Measurements from ENCODE around the gene REX1BD. TPM values are rescaled to one million over a fixed set of nuclear protein-coding genes. Genes with fewer than 3 reads are reported as not detected.
A peak's percentile ranks its signal among the peaks of the same experiment; 100 is the strongest.

Gene REX1BD
- total and polyA plus RNA-seq, 2 of the 8 experiments (the other 6 are each of a cell fraction or from before 2014, with no cell fraction given): 56.8 to 62.7 TPM

DNA sequence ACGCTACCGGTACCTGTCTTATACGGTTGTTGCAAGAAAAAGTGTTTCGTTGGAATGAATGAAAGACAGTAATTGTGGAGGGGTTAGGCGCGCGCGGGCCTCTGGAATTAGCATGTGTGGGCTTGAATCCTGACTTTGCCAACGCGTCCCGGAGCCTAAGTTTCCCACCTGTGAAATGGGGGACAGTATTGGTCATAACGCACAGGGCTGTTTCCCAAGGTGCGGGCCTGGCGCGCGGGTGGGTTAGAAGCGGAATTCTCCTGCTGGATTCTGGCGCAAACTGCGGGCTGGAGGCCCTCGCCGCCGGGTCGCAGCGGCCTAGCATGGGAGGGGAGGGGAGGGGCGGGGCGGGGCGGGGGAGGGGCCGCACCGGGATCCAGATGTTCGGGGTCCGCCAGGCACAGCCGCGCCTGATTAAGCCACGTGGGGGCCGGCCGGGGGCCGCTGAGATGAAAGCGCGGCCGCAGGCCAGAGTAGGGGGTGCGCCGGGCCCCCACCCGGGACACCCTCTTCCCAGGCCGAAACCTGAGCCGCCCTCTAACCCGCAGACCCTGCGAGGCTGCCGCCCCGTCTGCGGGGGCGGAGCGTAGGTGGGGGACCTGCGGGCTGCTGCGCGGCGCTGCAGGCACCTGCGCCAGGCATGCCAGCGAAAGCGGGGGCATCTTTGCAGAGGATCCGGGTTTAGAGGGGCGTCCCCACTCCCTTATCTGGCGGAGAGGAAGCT is 22.9 kb downstream of the REX1BD start:
- 2% methylated on average over 26 of the region's 62 CpGs; no CpG with 5 or more reads in 1 of the 2 experiments for WGBS, 2 experiments (ENCODE audit: extremely low coverage in 1 of 2, insufficient coverage in 1 of 2, insufficient read length in 1 of 2, insufficient replicate concordance in 2 of 2, low coverage in 1 of 2, low lambda C conversion rate in 2 of 2, missing lambda C conversion rate in 1 of 2)
- Histone ChIP-seq H3K36me3 (ENCODE audit: control insufficient read depth in 2 of 4, insufficient read depth in 4 of 4, low read length in 3 of 4) (peaks cover 0 to 8% (median 0%) of the 10 kb centered on the region in 4 experiments; a peak in 1 of 8 replicates), H2AFZ (ENCODE audit: low read length) (no peak overlapping the region), H3K23me2 (ENCODE audit: low read depth, low read length) (peaks cover 23% of the 10 kb centered on the region), H3K4ac (replicated peaks; ENCODE audit: insufficient read length, low read depth, low read length) (no peak overlapping the region), H2BK5ac (ENCODE audit: low read depth, low read length) (peak overlapping the region; percentile 27; the same call in 1 of the 2 replicates), H3K27ac (ENCODE audit: low read depth, low read length) (no peak overlapping the region), H4K91ac (replicated peaks; ENCODE audit: insufficient read length, low read length) (peak overlapping the region; percentile 25), H3K56ac (replicated peaks; ENCODE audit: insufficient read length, low read depth, low read length) (no peak overlapping the region), H2BK120ac (replicated peaks; ENCODE audit: low read depth, low read length) (no peak overlapping the region), H3K79me1 (ENCODE audit: low read depth, low read length) (no peaks in the 10 kb centered on the region), H3K9me3 (ENCODE audit: insufficient read depth in 2 of 2, low read depth in 1 of 2, low read length in 1 of 2) (no peaks in the 10 kb centered on the region), H3K79me2 (ENCODE audit: control insufficient read depth in 1 of 2, insufficient read depth in 2 of 2, low read length in 2 of 2) (no peaks in the 10 kb centered on the region), H3K4me1 (replicated peaks in 1 of 4; ENCODE audit: control insufficient read depth in 3 of 4, insufficient read depth in 4 of 4, low read length in 3 of 4) (peaks cover 28 to 52% (median 35%) of the 10 kb centered on the region in 4 experiments), H2BK12ac (ENCODE audit: low read depth, low read length) (peak overlapping the region; percentile 97; the same call in 1 of the 2 replicates), H3K9ac (replicated peaks in 1 of 4; ENCODE audit: extremely low read depth in 1 of 4, low read depth in 3 of 4, low read length in 3 of 4) (no peak overlapping the region), H2AK5ac (ENCODE audit: low read depth, low read length) (no peak overlapping the region), H2BK20ac (ENCODE audit: low read length) (no peak overlapping the region), H3K14ac (ENCODE audit: insufficient read length) (no peak overlapping the region), H3K18ac (ENCODE audit: extremely low read depth, low read length) (peak overlapping the region; percentile 90), H4K5ac (ENCODE audit: insufficient read length, low read depth, low read length) (peak overlapping the region; percentile 19), H3K23ac (ENCODE audit: insufficient read length) (no peak overlapping the region), H3K4me2 (ENCODE audit: insufficient read depth in 1 of 2, low read depth in 2 of 2, low read length in 2 of 2) (peak overlapping the region; percentile 95 to 96), H2BK15ac (ENCODE audit: low read length) (peak overlapping the region; percentile 81; the same call in 1 of the 2 replicates), H3K4me3 (ENCODE audit: extremely low read depth in 1 of 4, insufficient read depth in 2 of 4, low read depth in 3 of 4, low read length in 4 of 4) (peak overlapping the region; percentile 39 to 75 (median 49)), H4K20me1 (replicated peaks in 1 of 2; ENCODE audit: control insufficient read depth in 1 of 2, insufficient read depth in 2 of 2, low read length in 2 of 2) (peaks cover 0 to 15% of the 10 kb centered on the region in 2 experiments), H4K8ac (ENCODE audit: extremely low read depth, insufficient read depth, low read length) (peak overlapping the region; percentile 45), H3K27me3 (replicated peaks in 1 of 4; ENCODE audit: control insufficient read depth in 3 of 4, extremely low read depth in 1 of 4, insufficient read depth in 3 of 4, low read length in 3 of 4) (peaks cover 68 to 86% (median 83%) of the 10 kb centered on the region in 4 experiments)
- FAIRE-seq (no peak), DNase-seq (ENCODE audit: low read depth in 1 of 2, low spot score in 2 of 2) (peak in 1 of 2 experiments; percentile 81)
- ChIA-PET CTCF (ENCODE audit: partially characterized antibody) (interaction anchor here (0.9 to 1.6 kb wide), 3 partner anchors 10 to 62 kb away, joined by 5 read pairs; no protein-coding TSS in a partner anchor), POLR2A (ENCODE audit: partially characterized antibody) (interaction anchor here (0.6 to 2.9 kb wide), 4 partner anchors 10 to 34 kb away, joined by 3 to 21 read pairs (median 4); no protein-coding TSS in a partner anchor)
- TF ChIP-seq SIN3A (conservative IDR thresholded peaks at IDR 0.05 in 1 of 2, IDR thresholded peaks at IDR 0.05 in 1 of 2; ENCODE audit: low read depth in 1 of 2, low read length in 2 of 2): no peak; a peak in 1 of 4 replicates
- peak; percentile 93; the same call in 1 of the 2 replicates for TF ChIP-seq EGR1 (IDR thresholded peaks at IDR 0.05; ENCODE audit: borderline replicate concordance, low read depth, low read length)
- TF ChIP-seq, protein P1, sequence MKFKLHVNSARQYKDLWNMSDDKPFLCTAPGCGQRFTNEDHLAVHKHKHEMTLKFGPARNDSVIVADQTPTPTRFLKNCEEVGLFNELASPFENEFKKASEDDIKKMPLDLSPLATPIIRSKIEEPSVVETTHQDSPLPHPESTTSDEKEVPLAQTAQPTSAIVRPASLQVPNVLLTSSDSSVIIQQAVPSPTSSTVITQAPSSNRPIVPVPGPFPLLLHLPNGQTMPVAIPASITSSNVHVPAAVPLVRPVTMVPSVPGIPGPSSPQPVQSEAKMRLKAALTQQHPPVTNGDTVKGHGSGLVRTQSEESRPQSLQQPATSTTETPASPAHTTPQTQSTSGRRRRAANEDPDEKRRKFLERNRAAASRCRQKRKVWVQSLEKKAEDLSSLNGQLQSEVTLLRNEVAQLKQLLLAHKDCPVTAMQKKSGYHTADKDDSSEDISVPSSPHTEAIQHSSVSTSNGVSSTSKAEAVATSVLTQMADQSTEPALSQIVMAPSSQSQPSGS (IDR thresholded peaks at IDR 0.05; ENCODE audit: low read length): no peak
- TF ChIP-seq TAF7 (optimal IDR thresholded peaks at IDR 0.05; ENCODE audit: borderline replicate concordance, low read depth, low read length): no peak
- TF ChIP-seq KDM4A (IDR thresholded peaks at IDR 0.05; ENCODE audit: low read depth, low read length, severe bottlenecking): peak; percentile 30
- TF ChIP-seq CEBPB (IDR thresholded peaks at IDR 0.05; ENCODE audit: low read depth, low read length): no peak
- 0 out of 2 replicates have a peak, but pooled peaks have one; percentile 43 for TF ChIP-seq RBBP5 (IDR thresholded peaks at IDR 0.05; ENCODE audit: borderline replicate concordance, low read depth, low read length)
- no peak for TF ChIP-seq RFX5 (IDR thresholded peaks at IDR 0.05; ENCODE audit: borderline replicate concordance, low read depth, low read length)
